Testis (tissue), 2 donors: Measurements from ENCODE around the gene GPR183.

Experiments used
- POLR2A ChIP-seq: fragments of 450-650 bp; IDR thresholded peaks from one replicate; pipeline ENCODE4 v1.6.1; 2017; ENCODE audit warnings: antibody characterized with exemption, mild to moderate bottlenecking, moderate library complexity
- TF ChIP-seq, protein P1 (sequence below), 3 experiments: fragments of 450-650 bp in 2 of 3; fragments of 200-600 bp in 1 of 3; sonication (generic) in 1 of 3; IDR thresholded peaks; one replicate each; pipeline ENCODE4 v1.5.1; 2016 to 2019; ENCODE audit warnings: antibody characterized with exemption in 3 of 3, mild to moderate bottlenecking in 2 of 3, moderate library complexity in 1 of 3

DNA sequence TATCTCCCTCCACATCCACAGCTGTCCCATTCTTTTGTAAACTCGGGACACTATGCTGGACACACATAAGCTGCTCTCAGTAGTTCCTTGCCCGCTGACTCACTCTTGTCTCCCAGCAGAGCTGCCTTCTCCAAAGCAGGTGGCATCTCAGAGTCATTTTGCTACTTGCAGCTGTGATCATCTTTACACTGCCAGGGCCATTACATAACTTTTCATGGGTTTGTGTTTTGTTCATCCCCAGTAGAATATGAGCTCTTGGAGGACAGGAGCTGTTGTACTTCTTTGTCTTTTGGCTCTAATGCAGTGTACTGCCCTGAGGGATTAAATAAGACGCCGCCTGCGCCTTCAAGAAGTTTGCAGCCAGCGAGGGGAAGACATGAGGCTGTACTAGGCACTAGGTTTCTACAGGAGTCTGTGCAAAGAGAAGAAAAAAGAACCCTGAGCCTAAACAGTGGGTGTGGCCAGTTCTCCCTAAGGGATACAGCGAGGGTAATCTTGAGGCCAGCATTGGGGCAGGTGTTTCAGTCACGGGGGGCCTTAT is 40.8 kb upstream of the GPR183 start:
- TF ChIP-seq, protein P1, sequence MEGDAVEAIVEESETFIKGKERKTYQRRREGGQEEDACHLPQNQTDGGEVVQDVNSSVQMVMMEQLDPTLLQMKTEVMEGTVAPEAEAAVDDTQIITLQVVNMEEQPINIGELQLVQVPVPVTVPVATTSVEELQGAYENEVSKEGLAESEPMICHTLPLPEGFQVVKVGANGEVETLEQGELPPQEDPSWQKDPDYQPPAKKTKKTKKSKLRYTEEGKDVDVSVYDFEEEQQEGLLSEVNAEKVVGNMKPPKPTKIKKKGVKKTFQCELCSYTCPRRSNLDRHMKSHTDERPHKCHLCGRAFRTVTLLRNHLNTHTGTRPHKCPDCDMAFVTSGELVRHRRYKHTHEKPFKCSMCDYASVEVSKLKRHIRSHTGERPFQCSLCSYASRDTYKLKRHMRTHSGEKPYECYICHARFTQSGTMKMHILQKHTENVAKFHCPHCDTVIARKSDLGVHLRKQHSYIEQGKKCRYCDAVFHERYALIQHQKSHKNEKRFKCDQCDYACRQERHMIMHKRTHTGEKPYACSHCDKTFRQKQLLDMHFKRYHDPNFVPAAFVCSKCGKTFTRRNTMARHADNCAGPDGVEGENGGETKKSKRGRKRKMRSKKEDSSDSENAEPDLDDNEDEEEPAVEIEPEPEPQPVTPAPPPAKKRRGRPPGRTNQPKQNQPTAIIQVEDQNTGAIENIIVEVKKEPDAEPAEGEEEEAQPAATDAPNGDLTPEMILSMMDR (IDR thresholded peaks at IDR 0.05): no peak
- TF ChIP-seq POLR2A: no peak
